PC-9 (cell line): ENCODE results near the gene FAM200B. TPM values are rescaled to one million over a fixed set of nuclear protein-coding genes. Genes with fewer than 3 reads are reported as not detected.

Source experiments
- BruUV-seq: library from RNA; stranded (reverse); fragments of 400-500 nt; replicated peaks from 2 replicates; lab custom pipeline; 2021; lab: Mats Ljungman, UMichigan
- CTCF ChIA-PET: fragments of 300-600 bp; sonication (Branson Sonifier 250); formaldehyde crosslinking; loops from one replicate; lab custom pipeline; 2022; ENCODE audit warnings: antibody characterized with exemption; lab: Charles Lee
- POLR2A ChIA-PET: fragments of 300-600 bp; sonication (Branson Sonifier 250); formaldehyde crosslinking; loops from one replicate; lab custom pipeline; 2022; ENCODE audit warnings: antibody characterized with exemption; ENCODE audit not compliant: unreplicated experiment; lab: Charles Lee
- DNase-seq, 2 experiments: peaks; one replicate each; pipeline versions ENCODE4 v3.0.0 to v3.0.0-alpha.2; 2015 to 2022; ENCODE audit warnings: mixed read lengths in 1 of 2
- H2AFZ ChIP-seq: fragments of 200-600 bp; sonication (generic); 2 replicates; pipeline ENCODE4 v1.8.1; 2017; ENCODE audit warnings: antibody characterized with exemption
- H3F3A ChIP-seq: fragments of 200-600 bp; sonication (generic); 2 replicates; pipeline ENCODE4 v1.8.1; 2017; ENCODE audit warnings: antibody characterized with exemption, mild to moderate bottlenecking, low read depth; ENCODE audit not compliant: insufficient read depth
- H3K27ac ChIP-seq: fragments of 200-600 bp; sonication (generic); 2 replicates; pipeline ENCODE4 v1.6.1; 2016; ENCODE audit warnings: mixed run types
- H3K27me3 ChIP-seq: fragments of 200-600 bp; sonication (generic); 2 replicates; pipeline ENCODE4 v1.6.1; 2016; ENCODE audit warnings: low read depth, mixed run types; ENCODE audit not compliant: insufficient read depth
- H3K36me3 ChIP-seq: fragments of 200-600 bp; sonication (generic); 2 replicates; pipeline ENCODE4 v1.6.1; 2016; ENCODE audit warnings: low read depth, mixed run types
- H3K4me1 ChIP-seq: fragments of 200-600 bp; sonication (generic); replicated peaks from 2 replicates; pipeline ENCODE4 v1.6.1; 2016; ENCODE audit warnings: mixed run types; ENCODE audit not compliant: insufficient read depth
- H3K4me2 ChIP-seq: fragments of 200-600 bp; sonication (generic); 2 replicates; pipeline ENCODE4 v1.6.1; 2017; ENCODE audit warnings: mixed run types
- H3K4me3 ChIP-seq: fragments of 200-600 bp; sonication (generic); 2 replicates; pipeline ENCODE4 v1.6.1; 2016; ENCODE audit warnings: mixed run types
- H3K79me2 ChIP-seq: fragments of 200-600 bp; sonication (generic); 2 replicates; pipeline ENCODE4 v1.6.1; 2017; ENCODE audit warnings: low read depth, mixed run types
- H3K9me2 ChIP-seq: fragments of 200-600 bp; sonication (generic); 2 replicates; pipeline ENCODE4 v1.8.1; 2017; ENCODE audit warnings: mild to moderate bottlenecking; ENCODE audit not compliant: insufficient read depth
- H3K9me3 ChIP-seq: fragments of 200-600 bp; sonication (generic); 2 replicates; pipeline ENCODE4 v1.8.1; 2016; ENCODE audit warnings: low read depth; ENCODE audit not compliant: insufficient read depth
- H4K20me1 ChIP-seq: fragments of 200-600 bp; sonication (generic); 2 replicates; pipeline ENCODE4 v1.8.1; 2017; ENCODE audit not compliant: insufficient read depth
- CTCF ChIP-seq: fragments of 200-600 bp; sonication (generic); conservative IDR thresholded peaks from 2 replicates; pipeline ENCODE4 v1.6.1; 2017; ENCODE audit warnings: mixed run types, antibody characterized with exemption, mild to moderate bottlenecking, moderate library complexity
- EZH2 ChIP-seq: fragments of 200-600 bp; sonication (generic); IDR thresholded peaks from 2 replicates; pipeline ENCODE4 v1.8.0; 2017; ENCODE audit warnings: antibody characterized with exemption, low read depth
- intact Hi-C: fragments of 100-400 bp; cut with micrococcal nuclease; formaldehyde crosslinking; loops from one replicate; pipeline ENCODE4 v1.10.0; 2022; ENCODE audit not compliant: unreplicated experiment
- total RNA-seq: library from RNA; stranded (reverse); gene quantifications from 2 replicates; pipeline ENCODE4 v1.2.3, GENCODE V29; 2021

Gene FAM200B
- total RNA-seq, 1 experiment from 2014 or later, result 32.4 TPM

GRCh38 chr4:15711762-15712161 is 30.1 kb downstream of the FAM200B start:
- Histone ChIP-seq H3K36me3 (no peaks in the 10 kb centered on the region), H3K4me1 (no peaks in the 10 kb centered on the region), H2AFZ (no peak overlapping the region), H4K20me1 (no peaks in the 10 kb centered on the region), H3K4me2 (no peak overlapping the region), H3K9me2 (no peaks in the 10 kb centered on the region), H3F3A (no peaks in the 10 kb centered on the region), H3K9me3 (no peaks in the 10 kb centered on the region), H3K4me3 (no peak overlapping the region), H3K79me2 (no peaks in the 10 kb centered on the region), H3K27ac (no peak overlapping the region), H3K27me3 (no peaks in the 10 kb centered on the region)
- TF ChIP-seq EZH2 (no peak), CTCF (no peak)
- no TSS peak for BruUV-seq
- ChIA-PET CTCF (no interaction called here), POLR2A (interaction anchor here (0.7 kb wide), 1 partner anchor 11 kb away, joined by 3 read pairs; no protein-coding TSS in a partner anchor)
- intact Hi-C loops, result no loop called here
- no peak for DNase-seq

GRCh38 chr4:15712214-15712613 is 30.6 kb downstream of the FAM200B start:
- H3K79me2 ChIP-seq, result no peaks in the 10 kb centered on the region

GRCh38 chr4:15714141-15714540 is 32.5 kb downstream of the FAM200B start:
- H3K36me3 ChIP-seq, result no peaks in the 10 kb centered on the region
- DNase-seq, result no peak
- no peaks in the 10 kb centered on the region for H3K9me3 ChIP-seq
- H3K79me2 ChIP-seq, result no peaks in the 10 kb centered on the region
- CTCF ChIA-PET, result no interaction called here
- no peak overlapping the region for H2AFZ ChIP-seq
- POLR2A ChIA-PET, result no interaction called here
- H3K4me3 ChIP-seq, result no peak overlapping the region
- no peaks in the 10 kb centered on the region for H3K27me3 ChIP-seq
- intact Hi-C loops, result no loop called here
- no TSS peak for BruUV-seq
- H3K4me1 ChIP-seq, result no peaks in the 10 kb centered on the region
- H3F3A ChIP-seq, result no peaks in the 10 kb centered on the region
- H3K9me2 ChIP-seq, result no peaks in the 10 kb centered on the region
- no peak overlapping the region for H3K27ac ChIP-seq
- no peaks in the 10 kb centered on the region for H4K20me1 ChIP-seq
- no peak overlapping the region for H3K4me2 ChIP-seq
- TF ChIP-seq EZH2, result no peak
- TF ChIP-seq CTCF, result no peak

More at GRCh38 chr4:15712214-15712613, 30.6 kb downstream of the FAM200B start:
- Histone ChIP-seq H3K27me3 (no peaks in the 10 kb centered on the region), H3K27ac (no peak overlapping the region), H3K36me3 (no peaks in the 10 kb centered on the region), H3K9me2 (no peaks in the 10 kb centered on the region), H3K4me2 (no peak overlapping the region), H4K20me1 (no peaks in the 10 kb centered on the region), H2AFZ (no peak overlapping the region), H3K9me3 (no peaks in the 10 kb centered on the region), H3F3A (no peaks in the 10 kb centered on the region), H3K4me1 (no peaks in the 10 kb centered on the region), H3K4me3 (no peak overlapping the region)
- intact Hi-C loops, result no loop called here
- no peak for TF ChIP-seq CTCF
- no peak for TF ChIP-seq EZH2
- no TSS peak for BruUV-seq
- CTCF ChIA-PET, result no interaction called here
- DNase-seq, result no peak
- POLR2A ChIA-PET, result interaction anchor here (0.6 to 0.7 kb wide), 2 partner anchors 10 to 48 kb away, joined by 3 read pairs; no protein-coding TSS in a partner anchor
